ENCODE measurements around the gene ARPC2. TPM values are rescaled to one million over a fixed set of nuclear protein-coding genes. Genes with fewer than 3 reads are reported as not detected.

Gene ARPC2
- total and polyA plus RNA-seq, 2 of the 13 experiments (the other 11 are each of a cell fraction or from before 2014, with no cell fraction given), result 168 to 303 TPM

DNA sequence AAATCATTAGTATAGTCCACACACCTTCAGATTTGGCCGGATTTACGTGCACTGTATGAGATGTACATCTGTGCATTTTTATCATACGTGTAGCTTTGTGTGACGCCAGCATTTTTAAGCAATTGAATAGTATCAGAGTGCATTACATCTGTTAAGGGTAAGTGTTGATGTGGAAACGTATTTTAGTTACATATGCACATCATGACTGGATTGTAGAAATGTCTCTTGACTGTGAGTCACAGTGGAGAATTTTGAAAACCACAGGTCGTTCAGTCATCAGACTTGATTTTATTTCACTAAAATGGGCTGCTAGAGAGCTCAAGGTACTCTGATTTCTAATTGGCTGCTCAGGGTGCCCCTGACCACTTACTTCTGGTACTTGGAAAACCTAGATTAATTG lies 38.5 kb downstream of the ARPC2 start (continued):
- TF ChIP-seq MXD1 (CRISPR knock-in tag; IDR thresholded peaks at IDR 0.05) (no peak), MTA3 (CRISPR knock-in tag; IDR thresholded peaks at IDR 0.05) (no peak), ZNF224 (CRISPR knock-in tag; IDR thresholded peaks at IDR 0.05) (no peak), HES4 (CRISPR knock-in tag; IDR thresholded peaks at IDR 0.05; ENCODE audit: borderline replicate concordance) (no peak), ATAD3A (CRISPR knock-in tag; IDR thresholded peaks at IDR 0.05) (no peak), SMAD9 (CRISPR knock-in tag; IDR thresholded peaks at IDR 0.05) (no peak), ZNF468 (CRISPR knock-in tag; IDR thresholded peaks at IDR 0.05) (no peak), ZNF138 (CRISPR knock-in tag; IDR thresholded peaks at IDR 0.05; ENCODE audit: low read depth) (no peak), HMG20A (CRISPR knock-in tag; IDR thresholded peaks at IDR 0.05; ENCODE audit: borderline replicate concordance) (no peak), SP2 (CRISPR knock-in tag; IDR thresholded peaks at IDR 0.05) (no peak)

DNA sequence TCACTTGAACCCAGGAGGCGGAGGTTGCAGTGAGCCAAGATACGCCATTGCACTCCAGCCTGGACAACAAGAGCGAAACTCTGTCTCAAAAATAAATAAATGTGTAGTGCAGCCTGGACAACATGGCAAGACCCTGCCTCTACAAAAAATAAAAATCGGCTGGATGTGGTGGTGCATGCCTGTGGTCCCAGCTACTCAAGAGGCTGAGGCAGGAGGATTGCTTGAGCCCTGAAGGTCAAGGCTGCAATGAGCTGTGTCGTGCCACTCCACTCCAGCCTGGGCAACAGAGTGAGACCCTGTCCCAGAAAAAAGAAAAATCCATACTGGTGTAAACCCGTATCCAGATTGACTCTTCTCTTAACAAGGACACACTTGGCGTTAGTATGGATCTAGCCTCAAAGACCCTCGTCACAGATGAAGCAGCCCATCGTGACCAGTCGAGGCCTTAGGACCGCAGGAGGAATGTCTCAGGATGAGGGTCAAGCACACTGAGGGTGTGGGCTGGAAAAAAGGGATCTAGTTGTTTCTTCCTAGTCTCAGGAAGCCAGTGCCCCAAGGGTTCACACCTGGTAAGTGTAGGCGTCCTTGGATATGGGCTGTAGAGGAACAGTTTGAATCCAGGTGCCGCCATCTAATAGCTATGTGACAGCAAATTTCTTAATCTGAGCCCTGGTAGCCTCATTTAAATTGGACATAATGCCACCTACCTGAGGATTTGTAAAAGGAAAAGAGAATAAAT lies 39.8 kb downstream of the ARPC2 start:
- ChIA-PET CTCF (ENCODE audit: low intra/inter-chr PET ratio, low total read pairs) (interaction anchor here (1.8 kb wide), 1 partner anchor 70 kb away, joined by 9 read pairs; no protein-coding TSS in a partner anchor), POLR2A (interaction anchor here (6.6 kb wide), 1 partner anchor 14 kb away, joined by 27 read pairs; the partner anchor contains the start of genes AAMP and PNKD)
- no peak overlapping the region for H3K27ac ChIP-seq (ENCODE audit: extremely low read length, insufficient read depth, low read length)
- no peak overlapping the region for H3K4me3 ChIP-seq (replicated peaks in 1 of 3; ENCODE audit: insufficient read depth in 1 of 3, low read depth in 2 of 3, low read length in 3 of 3)
- ATAC-seq (no peak), FAIRE-seq (no peak), DNase-seq (ENCODE audit: low spot score) (no peak)
- H3K9me3 ChIP-seq (ENCODE audit: low read length), result no peaks in the 10 kb centered on the region
- BruUV-seq (replicated peaks), result no TSS peak
- WGBS (ENCODE audit: low lambda C conversion rate), result 98% methylated on average over 13 of the region's 13 CpGs
- peaks cover 26% of the 10 kb centered on the region for H3K4me1 ChIP-seq (ENCODE audit: insufficient read depth, low read length)
- in situ Hi-C loops (cut with HindIII; ENCODE audit: extremely low pct_ligation_motif_present, low pct_unique_long_range_greater_than_20kb), result no loop called here
- H3K36me3 ChIP-seq (replicated peaks in 1 of 2; ENCODE audit: control insufficient read depth in 1 of 2, insufficient read depth in 2 of 2, low read length in 2 of 2), result peaks cover 16 to 42% of the 10 kb centered on the region in 2 experiments
- H3K79me2 ChIP-seq (ENCODE audit: insufficient read depth, low read length), result no peaks in the 10 kb centered on the region
- H3K4me2 ChIP-seq (ENCODE audit: low read depth, low read length), result no peak overlapping the region
- H4K20me1 ChIP-seq (ENCODE audit: insufficient read depth, low read length), result no peaks in the 10 kb centered on the region
- H3K27me3 ChIP-seq (ENCODE audit: control insufficient read depth in 1 of 2, insufficient read depth in 2 of 2, low read length in 2 of 2), result no peaks in the 10 kb centered on the region
- no peak overlapping the region for H2AFZ ChIP-seq (ENCODE audit: low read length)
- no peak overlapping the region for H3K9ac ChIP-seq (ENCODE audit: insufficient read depth, low read depth, low read length)
- TF ChIP-seq ZNF598 (CRISPR knock-in tag; IDR thresholded peaks at IDR 0.05; ENCODE audit: borderline replicate concordance) (0 out of 2 replicates have a peak, but pooled peaks have one; percentile 41), ZNF547 (CRISPR knock-in tag; IDR thresholded peaks at IDR 0.05) (0 out of 2 replicates have a peak, but pooled peaks have one; percentile 30), NFRKB (IDR thresholded peaks at IDR 0.05) (no peak), ZNF121 (CRISPR knock-in tag; IDR thresholded peaks at IDR 0.05) (peak; percentile 71; the same call in 1 of the 2 replicates)
- intact Hi-C loops (cut with micrococcal nuclease; ENCODE audit: unreplicated experiment), result loop anchor here (5.0 kb wide), 1 partner anchor 69 kb away; no protein-coding TSS in a partner anchor
